Vagina (tissue), 2 donors: ENCODE results near the gene CRPPA.

ENCODE experiments used
- POLR2A ChIP-seq, 2 donors: fragments of 450-650 bp; IDR thresholded peaks; one replicate each; pipeline ENCODE4 v1.6.1; 2017; ENCODE audit warnings: antibody characterized with exemption in 2 of 2, mild to moderate bottlenecking in 2 of 2, moderate library complexity in 2 of 2
- TF ChIP-seq, protein P1 (sequence below), 3 experiments: fragments of 450-650 bp in 2 of 3; fragments of 200-600 bp in 1 of 3; sonication (generic) in 1 of 3; IDR thresholded peaks; one replicate each; pipeline ENCODE4 v1.5.1; 2017 to 2019; ENCODE audit warnings: antibody characterized with exemption in 3 of 3, mild to moderate bottlenecking in 2 of 3, moderate library complexity in 2 of 3

DNA sequence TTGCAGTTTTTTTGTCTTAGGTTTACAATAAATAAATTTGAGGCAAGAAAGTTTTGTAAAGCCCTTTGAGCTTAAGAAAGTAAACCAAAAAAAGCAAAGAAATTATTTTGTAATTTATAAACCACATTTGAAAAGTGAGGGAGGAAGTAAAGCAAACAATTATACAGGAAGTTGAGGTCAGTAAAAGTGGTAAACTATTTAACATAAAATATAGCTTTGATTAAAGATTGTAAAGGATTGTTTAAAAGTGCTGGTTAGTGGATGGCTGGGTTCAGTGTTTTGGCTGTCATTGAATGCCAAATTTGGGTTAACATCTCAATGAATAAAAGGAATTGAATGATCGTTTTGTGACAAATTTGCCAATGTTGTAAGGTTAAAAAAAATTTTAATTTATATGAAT, 34.3 kb upstream of the CRPPA start:
- TF ChIP-seq, protein P1, sequence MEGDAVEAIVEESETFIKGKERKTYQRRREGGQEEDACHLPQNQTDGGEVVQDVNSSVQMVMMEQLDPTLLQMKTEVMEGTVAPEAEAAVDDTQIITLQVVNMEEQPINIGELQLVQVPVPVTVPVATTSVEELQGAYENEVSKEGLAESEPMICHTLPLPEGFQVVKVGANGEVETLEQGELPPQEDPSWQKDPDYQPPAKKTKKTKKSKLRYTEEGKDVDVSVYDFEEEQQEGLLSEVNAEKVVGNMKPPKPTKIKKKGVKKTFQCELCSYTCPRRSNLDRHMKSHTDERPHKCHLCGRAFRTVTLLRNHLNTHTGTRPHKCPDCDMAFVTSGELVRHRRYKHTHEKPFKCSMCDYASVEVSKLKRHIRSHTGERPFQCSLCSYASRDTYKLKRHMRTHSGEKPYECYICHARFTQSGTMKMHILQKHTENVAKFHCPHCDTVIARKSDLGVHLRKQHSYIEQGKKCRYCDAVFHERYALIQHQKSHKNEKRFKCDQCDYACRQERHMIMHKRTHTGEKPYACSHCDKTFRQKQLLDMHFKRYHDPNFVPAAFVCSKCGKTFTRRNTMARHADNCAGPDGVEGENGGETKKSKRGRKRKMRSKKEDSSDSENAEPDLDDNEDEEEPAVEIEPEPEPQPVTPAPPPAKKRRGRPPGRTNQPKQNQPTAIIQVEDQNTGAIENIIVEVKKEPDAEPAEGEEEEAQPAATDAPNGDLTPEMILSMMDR (IDR thresholded peaks at IDR 0.05) = no peak
- TF ChIP-seq POLR2A (IDR thresholded peaks at IDR 0.05) = no peak
